ENCODE measurements around the gene TES.

TES gene

GRCh38 chr7:116228241-116228640 lies 17.9 kb downstream of the TES start:
- TF ChIP-seq CTCF (IDR thresholded peaks at IDR 0.05; ENCODE audit: low read depth, low read length): no peak
- H3K4me3 ChIP-seq (ENCODE audit: low read depth, low read length): no peak overlapping the region

DNA sequence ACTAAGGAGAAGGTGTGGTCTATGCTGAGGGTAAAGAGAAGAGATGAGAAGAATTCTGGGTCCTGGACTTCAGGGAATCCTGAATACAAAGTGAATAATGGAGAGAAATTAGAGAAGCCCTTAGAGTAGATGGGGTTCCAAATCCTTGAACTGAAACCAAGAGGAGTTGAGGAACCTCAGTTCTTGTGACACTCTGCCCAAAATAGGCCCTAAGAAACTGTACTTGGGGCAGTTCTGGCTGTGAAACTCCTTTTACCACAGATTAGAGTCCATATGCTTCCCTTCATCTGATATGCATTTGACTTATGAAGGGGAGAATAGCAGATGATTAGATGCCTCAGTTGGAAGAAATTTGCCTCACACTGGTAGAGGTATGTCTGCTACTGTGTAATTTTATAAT lies 19.0 kb downstream of the TES start:
- no peak overlapping the region for H3K4me3 ChIP-seq (ENCODE audit: low read depth, low read length)
- no peak for TF ChIP-seq CTCF (IDR thresholded peaks at IDR 0.05; ENCODE audit: low read depth, low read length)

DNA sequence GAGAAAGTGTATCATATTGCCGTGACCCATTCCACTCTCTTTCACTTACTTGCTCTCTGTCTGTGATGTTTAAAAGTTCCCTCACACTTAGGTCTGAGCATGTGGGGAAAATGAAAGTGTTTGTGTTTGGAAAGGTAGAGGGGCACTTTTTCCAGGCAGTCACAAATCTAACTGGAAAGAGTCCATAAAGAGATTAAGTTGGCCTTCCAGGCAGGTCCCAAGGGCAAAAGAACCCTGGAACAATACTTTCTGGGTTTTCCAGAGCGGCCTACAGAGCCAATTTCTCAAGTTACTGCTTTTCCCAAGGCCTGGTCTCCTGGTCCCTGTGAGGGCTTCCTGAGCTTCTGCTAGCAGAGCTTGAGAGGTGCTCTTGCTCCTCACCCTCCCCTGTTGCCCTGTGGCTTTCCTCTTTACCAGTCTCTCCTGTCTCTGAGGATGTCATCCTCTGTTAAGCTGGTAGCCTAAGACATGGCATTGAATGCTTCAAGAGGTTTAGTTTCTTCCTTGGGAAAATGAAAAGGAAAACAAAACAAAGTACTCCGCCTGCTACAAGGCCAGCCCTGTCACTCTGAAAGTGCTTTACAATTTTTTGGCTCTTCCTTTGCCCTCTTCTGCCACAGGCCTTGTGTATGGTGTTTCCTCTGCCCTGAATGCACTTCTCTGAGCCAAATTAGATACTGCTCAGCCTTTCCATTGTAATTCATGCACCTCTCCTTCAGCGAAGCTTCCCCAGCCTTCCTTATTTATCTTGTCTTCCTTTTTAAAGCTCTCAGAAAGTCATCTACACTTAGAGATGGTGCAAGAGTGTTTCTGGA lies 20.1 kb downstream of the TES start:
- no peak for TF ChIP-seq CTCF (IDR thresholded peaks at IDR 0.05; ENCODE audit: low read depth, low read length)
- no peak overlapping the region for H3K4me3 ChIP-seq (ENCODE audit: low read depth, low read length)

DNA sequence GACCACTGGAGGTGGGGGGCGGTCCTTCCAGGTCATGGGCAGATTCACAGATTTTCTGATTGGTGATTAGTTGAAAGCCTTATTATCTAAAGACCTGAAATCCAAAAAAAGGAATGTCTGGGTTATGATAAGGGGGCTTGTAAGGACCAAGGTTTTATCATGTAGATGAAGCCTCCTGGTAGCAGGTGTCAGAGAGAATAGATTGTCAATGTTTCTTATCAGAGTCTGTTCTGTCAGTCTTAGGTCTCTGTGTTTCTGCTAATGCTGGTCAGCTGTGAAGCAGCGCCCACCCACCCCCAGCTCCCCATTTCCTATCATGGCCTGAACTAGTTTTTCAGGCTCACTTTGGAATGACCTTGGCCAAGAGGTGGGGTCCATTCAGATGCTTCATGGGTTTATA lies 21.2 kb downstream of the TES start:
- no peak overlapping the region for H3K4me3 ChIP-seq (ENCODE audit: low read depth, low read length)
- TF ChIP-seq CTCF (IDR thresholded peaks at IDR 0.05; ENCODE audit: low read depth, low read length): no peak

DNA sequence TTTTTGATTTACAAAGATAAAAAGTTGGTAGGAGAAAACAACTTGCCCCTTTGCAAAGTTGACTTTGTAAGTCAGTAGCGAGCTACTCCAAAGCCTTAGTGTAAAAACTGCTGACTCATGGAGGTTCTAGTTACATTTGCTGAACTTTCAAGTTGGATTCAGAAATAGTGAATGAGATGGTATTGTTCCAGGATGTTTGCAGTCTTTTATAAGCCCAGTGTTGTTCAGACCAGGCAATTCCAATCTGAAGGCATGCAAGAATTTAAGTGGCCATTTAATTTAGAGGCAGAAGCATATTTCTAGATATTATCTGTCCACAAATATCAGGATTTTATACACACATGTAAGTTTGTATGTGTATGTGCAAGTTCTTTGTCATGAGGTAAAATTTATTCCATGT lies 21.6 kb downstream of the TES start:
- no peak for TF ChIP-seq CTCF (IDR thresholded peaks at IDR 0.05; ENCODE audit: low read depth, low read length)
- H3K4me3 ChIP-seq (ENCODE audit: low read depth, low read length): no peak overlapping the region

GRCh38 chr7:116232350-116232749 lies 22.0 kb downstream of the TES start:
- H3K4me3 ChIP-seq (ENCODE audit: low read depth, low read length): no peak overlapping the region
- no peak for TF ChIP-seq CTCF (IDR thresholded peaks at IDR 0.05; ENCODE audit: low read depth, low read length)

DNA sequence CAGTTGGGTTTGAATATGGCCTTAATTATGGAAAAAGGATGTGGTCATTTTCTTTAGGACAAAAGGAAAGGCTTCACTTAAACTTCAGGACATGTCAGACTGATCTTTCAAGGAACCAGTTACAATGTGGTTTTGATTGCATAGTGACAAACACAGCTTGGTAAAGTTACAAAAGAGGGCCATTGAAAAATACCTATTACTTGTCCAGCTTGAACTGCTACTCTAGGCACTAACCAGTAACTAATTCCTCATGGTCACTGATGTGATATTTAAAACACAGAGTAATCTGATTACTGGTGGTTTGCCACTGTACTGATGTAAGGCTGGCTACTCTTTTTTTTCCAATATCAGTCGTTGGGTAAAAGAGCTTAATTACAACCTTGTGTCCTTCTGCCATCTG lies 22.6 kb downstream of the TES start:
- no peak overlapping the region for H3K4me3 ChIP-seq (ENCODE audit: low read depth, low read length)
- TF ChIP-seq CTCF (IDR thresholded peaks at IDR 0.05; ENCODE audit: low read depth, low read length): no peak

Data from WI38 (cell line).